GM21737 (cell line): Measurements from ENCODE around the gene CACNA1D.
"Not testable (repeated sequence)": the region's sequence is repeated elsewhere in the genome, so short reads cannot be mapped to it uniquely, and the experiment has no call there.

Source experiments
- ATAC-seq: cut with Tn5 transposase; IDR thresholded peaks from one replicate; pipeline ENCODE4 v1.9.1; 2021; ENCODE audit warnings: mild to moderate bottlenecking, moderate library complexity; ENCODE audit not compliant: unreplicated experiment

Gene CACNA1D

GRCh38 chr3:53493963-53494791 is at the start of gene CACNA1D:
Gene CACNA1D, plus strand, starts transcription at chr3:53494611. Its CDS starts 556 bp downstream, at chr3:53495167.
- no peak for ATAC-seq

- ATAC-seq: no peak
These were observed 37.3 kb upstream of the CACNA1D start for GRCh38 chr3:53457068-53457467.

- ATAC-seq: no peak
These were observed 34.1 kb upstream of the CACNA1D start for GRCh38 chr3:53460326-53460725.

GRCh38 chr3:53464424-53464823 is 30.0 kb upstream of the CACNA1D start:
- ATAC-seq: no peak

DNA sequence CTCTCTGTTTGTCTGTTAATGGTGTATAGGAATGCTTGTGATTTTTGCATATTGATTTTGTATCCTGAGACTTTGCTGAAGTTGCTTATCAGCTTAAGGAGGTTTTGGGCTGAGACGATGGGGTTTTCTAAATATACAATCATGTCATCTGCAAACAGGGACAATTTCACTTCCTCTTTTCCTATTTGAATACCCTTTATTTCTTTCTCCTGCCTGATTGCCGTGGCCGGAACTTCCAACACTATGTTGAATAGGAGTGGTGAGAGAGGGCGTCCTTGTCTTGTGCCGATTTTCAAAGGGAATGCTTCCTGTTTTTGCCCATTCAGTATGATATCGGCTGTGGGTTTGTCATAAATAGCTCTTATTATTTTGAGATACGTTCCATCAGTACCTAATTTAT is 24.7 kb upstream of the CACNA1D start:
- not testable (repeated sequence) for ATAC-seq

GRCh38 chr3:53473422-53473821 is 21.0 kb upstream of the CACNA1D start:
- no peak for ATAC-seq

GRCh38 chr3:53476372-53476771 is 18.0 kb upstream of the CACNA1D start:
- not testable (repeated sequence) for ATAC-seq

DNA sequence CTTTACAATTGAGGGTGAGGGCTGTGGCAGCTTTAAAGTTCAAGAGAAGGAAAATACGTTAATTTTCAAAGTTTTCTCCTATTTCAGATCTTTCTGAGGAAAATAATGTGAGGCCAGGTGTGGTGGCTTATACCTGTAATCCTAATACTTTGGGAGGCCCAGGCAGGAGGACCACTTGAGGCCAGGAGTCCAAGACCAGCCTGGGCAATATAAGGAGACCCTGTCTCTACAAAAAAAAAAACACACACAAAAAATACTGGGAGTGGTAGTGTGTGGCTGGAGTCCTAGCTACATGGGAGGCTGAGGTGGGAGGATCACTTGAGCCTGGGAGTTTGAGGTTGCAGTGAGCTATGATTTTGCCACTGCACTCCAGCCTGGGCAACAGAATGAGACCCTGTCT is 16.7 kb upstream of the CACNA1D start:
- ATAC-seq: not testable (repeated sequence)

- ATAC-seq: no peak
These were observed 16.1 kb upstream of the CACNA1D start for GRCh38 chr3:53478166-53478830.

DNA sequence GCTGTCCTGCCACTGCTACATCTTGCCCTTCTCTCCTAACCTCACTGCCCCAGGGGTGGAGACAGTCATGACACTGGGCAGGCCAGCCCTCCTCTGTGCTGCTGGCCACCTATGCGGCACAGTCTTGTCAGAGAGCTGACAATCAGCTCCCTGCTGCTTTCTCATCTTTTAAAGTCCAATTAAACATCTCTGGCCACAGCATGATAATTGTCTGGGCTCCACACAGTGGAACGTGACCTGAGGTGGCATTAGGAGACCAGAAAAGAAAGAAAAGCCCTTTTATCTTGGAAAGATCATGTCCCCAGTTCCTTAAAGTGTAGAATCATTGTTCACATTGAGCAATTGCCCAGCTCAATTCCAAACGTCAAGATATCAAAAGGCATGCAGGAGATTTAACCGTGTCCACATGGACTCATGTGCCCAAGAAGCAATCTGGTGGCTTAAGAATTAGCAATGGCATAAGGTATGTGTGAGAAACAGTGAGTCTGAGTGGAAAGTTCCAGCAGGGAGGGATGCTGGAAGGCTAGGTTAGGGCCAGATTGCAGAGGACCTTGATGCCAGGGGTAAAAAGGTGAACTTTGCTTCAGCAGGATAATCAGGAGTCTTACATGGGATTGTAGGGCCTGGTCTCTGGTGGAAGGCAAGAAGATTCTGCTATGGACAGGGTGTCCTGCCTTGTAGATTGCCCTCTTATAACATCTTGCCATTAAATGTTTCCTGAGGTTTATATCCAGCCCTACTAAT is 15.3 kb upstream of the CACNA1D start:
- no peak for ATAC-seq

DNA sequence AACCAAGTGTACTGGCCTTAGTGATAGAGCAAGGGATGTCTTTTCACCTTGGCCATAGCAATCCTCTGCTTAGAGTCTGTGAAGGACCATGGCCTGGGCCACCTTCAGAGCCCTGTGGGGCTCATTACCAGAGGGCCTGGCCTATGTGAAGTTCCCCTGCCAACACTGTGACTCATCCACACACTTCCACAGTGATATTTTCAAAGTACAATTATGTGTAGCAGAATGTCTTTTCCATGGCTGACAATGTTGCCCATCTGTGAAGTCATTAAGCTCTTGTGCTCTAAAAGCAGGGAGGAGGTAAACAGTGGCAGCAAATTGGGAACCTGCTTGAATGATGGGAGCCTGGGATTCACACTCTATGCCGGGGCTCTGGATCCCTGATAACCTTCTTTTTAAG is 12.2 kb upstream of the CACNA1D start:
- ATAC-seq: no peak

- ATAC-seq: no peak
These were observed 10.6 kb upstream of the CACNA1D start for GRCh38 chr3:53483821-53484220.

- ATAC-seq: no peak
These were observed 9.4 kb upstream of the CACNA1D start for GRCh38 chr3:53484984-53485383.

DNA sequence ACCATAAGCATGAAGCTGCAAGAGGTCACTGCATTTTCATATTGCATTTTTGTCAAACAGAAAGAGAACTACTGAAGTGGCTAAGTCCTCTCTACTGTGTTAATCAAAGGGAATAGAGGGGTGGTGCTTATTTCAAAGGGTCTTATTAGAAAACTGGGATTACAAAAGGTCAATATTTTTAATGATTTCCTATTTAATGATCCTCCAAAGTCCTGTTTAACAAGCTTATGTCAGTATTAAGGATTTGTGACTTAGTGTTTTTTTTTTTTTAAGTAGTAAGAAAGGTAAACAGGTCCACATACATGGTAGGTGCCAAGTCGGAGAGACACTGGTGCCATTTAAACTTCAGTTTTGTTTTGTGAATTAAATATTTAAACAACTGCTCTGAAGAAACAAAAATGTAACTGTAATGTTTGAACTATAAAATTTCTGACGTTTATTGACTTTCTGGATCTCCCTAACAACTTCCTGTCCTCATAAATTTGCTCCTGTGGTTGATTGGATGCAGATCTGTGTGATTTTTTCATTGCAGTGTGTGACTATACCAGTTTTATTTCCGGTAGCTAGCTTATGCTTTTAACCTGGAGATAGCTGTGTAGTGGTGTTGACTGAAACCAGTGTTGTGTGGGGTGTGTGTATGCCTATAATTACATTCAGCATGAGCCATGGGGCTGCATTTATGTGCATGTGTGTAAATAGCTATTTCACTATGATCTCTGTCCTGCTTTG is 8.6 kb upstream of the CACNA1D start:
- no peak for ATAC-seq

- ATAC-seq: no peak
These were observed 7.3 kb upstream of the CACNA1D start for GRCh38 chr3:53486961-53487654.

DNA sequence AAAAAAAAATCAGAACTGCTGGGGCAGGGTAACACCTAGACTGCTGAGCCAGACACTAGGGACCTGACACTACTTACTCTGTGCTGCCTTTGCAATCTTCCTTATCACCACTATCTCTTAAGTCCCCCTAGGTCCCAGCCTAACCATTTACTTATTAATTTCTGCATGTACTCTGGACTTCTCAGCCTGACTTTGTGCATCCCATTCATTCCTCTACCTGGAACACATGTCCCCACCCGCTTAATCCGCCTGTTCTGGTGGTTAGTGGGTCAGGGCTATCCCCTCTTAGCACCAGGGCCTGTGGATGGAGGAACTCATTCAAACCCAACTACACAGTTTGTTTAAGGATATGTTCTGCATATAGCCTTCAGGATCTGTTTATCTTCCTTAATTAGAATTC is 5.0 kb upstream of the CACNA1D start:
- ATAC-seq: no peak

- no peak for ATAC-seq
These were observed 4.5 kb upstream of the CACNA1D start for GRCh38 chr3:53489787-53490458.

DNA sequence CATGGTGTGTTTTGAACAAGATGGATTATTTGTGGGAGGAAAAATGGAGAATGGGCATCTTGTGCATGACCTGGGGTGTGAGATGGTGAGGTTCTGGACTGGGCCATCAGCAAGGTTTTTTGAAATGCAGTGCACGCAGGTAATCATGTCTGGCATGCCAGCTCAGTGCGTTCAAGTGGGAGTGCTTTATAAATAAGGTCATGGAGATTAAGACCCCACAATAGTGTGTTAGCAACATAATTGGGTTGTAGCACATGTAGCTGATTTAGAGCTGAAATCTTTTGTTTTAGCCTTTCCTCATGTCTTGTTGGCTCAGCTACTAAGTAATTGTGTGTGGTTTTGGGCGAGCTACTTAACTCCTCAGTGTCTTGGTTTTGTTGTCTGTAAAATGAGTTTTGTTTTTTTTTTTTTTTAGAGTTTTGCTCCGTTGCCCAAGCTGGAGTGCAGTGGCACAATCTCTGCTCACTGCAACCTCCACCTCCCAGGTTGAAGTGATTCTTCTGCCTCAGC is 3.9 kb upstream of the CACNA1D start:
- no peak for ATAC-seq

- ATAC-seq: no peak
These were observed 3.1 kb upstream of the CACNA1D start for GRCh38 chr3:53491276-53491675.

- no peak for ATAC-seq
These were observed 832 bp upstream of the CACNA1D start for GRCh38 chr3:53493595-53493962.
